Fibroblast of lung (primary cell): Measurements from ENCODE around the gene ZNF385A. TPM values are rescaled to one million over a fixed set of nuclear protein-coding genes. Genes with fewer than 3 reads are reported as not detected.
"Not testable (repeated sequence)": the region's sequence is repeated elsewhere in the genome, so short reads cannot be mapped to it uniquely, and the experiment has no call there.

ENCODE experiments used
- DNase-seq, 2 donors: peaks; one replicate each; pipeline versions ENCODE4 v3.0.0 to v3.0.0-alpha.2; 2010; ENCODE audit warnings: low read depth in 2 of 2
- H2AFZ ChIP-seq: 2 replicates; pipeline ENCODE4 v1.5.1; 2012; ENCODE audit warnings: low read length, control low read depth, inconsistent platforms
- H3K27ac ChIP-seq: 2 replicates; pipeline ENCODE4 v1.5.1; 2011; ENCODE audit warnings: low read length, control low read depth; ENCODE audit not compliant: insufficient read depth
- H3K27me3 ChIP-seq: 2 replicates; pipeline ENCODE4 v1.5.1; 2011; ENCODE audit warnings: mild to moderate bottlenecking, low read length; ENCODE audit not compliant: control insufficient read depth, insufficient read depth
- H3K36me3 ChIP-seq: 2 replicates; pipeline ENCODE4 v1.5.1; 2011; ENCODE audit warnings: low read length; ENCODE audit not compliant: control insufficient read depth, insufficient read depth
- H3K4me1 ChIP-seq: 2 replicates; pipeline ENCODE4 v1.5.1; 2011; ENCODE audit warnings: low read length; ENCODE audit not compliant: control insufficient read depth, insufficient read depth; ENCODE audit errors: extremely low read depth
- H3K4me2 ChIP-seq: 2 replicates; pipeline ENCODE4 v1.5.1; 2011; ENCODE audit warnings: low read length, control low read depth; ENCODE audit not compliant: insufficient read depth; ENCODE audit errors: extremely low read depth
- H3K4me3 ChIP-seq, 4 experiments: fragments of 200-600 bp in 1 of 4; sonication (generic) in 1 of 4; replicated peaks in 1 of 4; 2 replicates each; pipeline ENCODE4 v1.5.1; 2011 to 2016; ENCODE audit warnings: low read length in 4 of 4, low read depth in 3 of 4, mild to moderate bottlenecking in 3 of 4, control low read depth in 2 of 4, inconsistent platforms in 1 of 4, mixed read lengths in 1 of 4; ENCODE audit not compliant: insufficient read depth in 1 of 4; ENCODE audit errors: control extremely low read depth in 1 of 4
- H3K79me2 ChIP-seq: 2 replicates; pipeline ENCODE4 v1.5.1; 2012; ENCODE audit warnings: mild to moderate bottlenecking, low read length, inconsistent platforms; ENCODE audit not compliant: control insufficient read depth, insufficient read depth
- H3K9ac ChIP-seq: 2 replicates; pipeline ENCODE4 v1.5.1; 2011; ENCODE audit warnings: mild to moderate bottlenecking, low read length, control low read depth; ENCODE audit not compliant: insufficient read depth
- H3K9me3 ChIP-seq: 2 replicates; pipeline ENCODE4 v1.5.1; 2012; ENCODE audit warnings: low read depth, low read length; ENCODE audit not compliant: control insufficient read depth, insufficient read depth
- H4K20me1 ChIP-seq: 2 replicates; pipeline ENCODE4 v1.5.1; 2011; ENCODE audit warnings: low read length; ENCODE audit not compliant: control insufficient read depth, insufficient read depth; ENCODE audit errors: extremely low read depth
- CTCF ChIP-seq, 2 donors: IDR thresholded peaks in 1 of 2; conservative IDR thresholded peaks in 1 of 2; 1 replicate in 1 of 2; 2 replicates in 1 of 2; pipeline ENCODE4 v1.5.1; 2011 to 2012; ENCODE audit warnings: low read length in 2 of 2, control low read depth in 1 of 2, inconsistent platforms in 1 of 2, low read depth in 1 of 2, mild to moderate bottlenecking in 1 of 2
- EZH2 ChIP-seq: IDR thresholded peaks from 2 replicates; pipeline ENCODE4 v1.5.1; 2012; ENCODE audit warnings: low read length, control low read depth, mild to moderate bottlenecking; ENCODE audit errors: missing control alignments
- polyA plus RNA-seq, 2 donors: library from polyadenylated mRNA; depleted of rRNA in 1 of 2; stranded (reverse) in 1 of 2; unstranded in 1 of 2; fragments of >200 nt; gene quantifications; 2 replicates each; pipeline ENCODE4 v1.2.1, GENCODE V29; 2011 to 2012; ENCODE audit warnings: missing spikeins in 1 of 2
- total RNA-seq: library from RNA; depleted of rRNA; stranded (reverse); fragments of >200 nt; gene quantifications from 2 replicates; pipeline ENCODE4 v1.2.1, GENCODE V29; 2014

Gene ZNF385A
- total and polyA plus RNA-seq, 2 donors (not counting 1 experiment from before 2014, with no cell fraction given) = 0.69 to 3.3 TPM

GRCh38 chr12:54356228-54356627, 28.3 kb downstream of the ZNF385A start:
- no peaks in the 10 kb centered on the region for H3K36me3 ChIP-seq
- no peak overlapping the region for H3K4me3 ChIP-seq
- H3K9me3 ChIP-seq = no peaks in the 10 kb centered on the region
- H2AFZ ChIP-seq = no peak overlapping the region
- no peak for DNase-seq
- H4K20me1 ChIP-seq = no peaks in the 10 kb centered on the region
- no peaks in the 10 kb centered on the region for H3K27me3 ChIP-seq
- H3K4me2 ChIP-seq = no peak overlapping the region
- no peak overlapping the region for H3K9ac ChIP-seq
- no peaks in the 10 kb centered on the region for H3K79me2 ChIP-seq
- H3K4me1 ChIP-seq = peaks cover 28% of the 10 kb centered on the region
- H3K27ac ChIP-seq = no peak overlapping the region
- TF ChIP-seq CTCF (conservative IDR thresholded peaks at IDR 0.05 in 1 of 2, IDR thresholded peaks at IDR 0.05 in 1 of 2; ENCODE audit: low read depth in 1 of 2, low read length in 2 of 2) (no peak), EZH2 (no peak)

DNA sequence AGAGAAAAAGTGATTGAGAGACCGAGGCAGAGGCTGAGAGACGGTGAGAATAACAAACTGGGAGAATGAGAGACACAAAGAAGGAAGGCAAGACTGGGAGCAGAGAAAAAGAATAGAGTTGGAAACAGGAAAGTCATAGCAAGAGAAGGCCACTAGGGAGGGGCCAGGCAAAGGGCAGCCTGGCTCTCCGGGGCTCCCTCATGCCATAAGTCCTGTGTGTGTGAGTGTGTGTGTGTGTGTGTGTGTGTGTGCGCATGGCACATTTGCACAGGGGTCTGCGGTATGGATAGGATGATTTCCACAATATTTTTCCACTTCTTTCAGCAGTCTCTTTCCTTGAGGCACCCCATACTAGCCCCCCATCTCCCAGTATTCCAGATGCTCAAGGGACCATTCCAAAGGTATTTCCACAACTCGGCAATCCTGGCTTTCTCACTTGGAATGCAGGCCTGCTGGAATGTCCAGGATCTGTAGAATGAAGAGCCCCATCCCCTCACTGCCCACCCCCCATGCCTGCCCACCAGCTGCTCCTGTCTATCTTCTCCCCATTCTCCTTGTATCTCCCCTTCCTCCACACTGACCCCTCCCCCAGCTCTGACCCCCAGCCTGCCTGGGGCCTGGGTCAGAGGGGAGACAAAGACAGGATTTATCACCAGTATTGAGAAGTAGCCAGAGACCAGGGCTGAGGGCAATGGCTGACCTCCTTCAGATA, 29.3 kb downstream of the ZNF385A start:
- H3K36me3 ChIP-seq = peaks cover 3% of the 10 kb centered on the region
- H3K79me2 ChIP-seq = no peaks in the 10 kb centered on the region
- no peaks in the 10 kb centered on the region for H3K9me3 ChIP-seq
- H2AFZ ChIP-seq = no peak overlapping the region
- no peak for DNase-seq
- no peak overlapping the region for H3K9ac ChIP-seq
- H3K27me3 ChIP-seq = no peaks in the 10 kb centered on the region
- no peak overlapping the region for H3K4me3 ChIP-seq
- H3K4me2 ChIP-seq = no peak overlapping the region
- no peak for TF ChIP-seq EZH2
- no peak for TF ChIP-seq CTCF (conservative IDR thresholded peaks at IDR 0.05 in 1 of 2, IDR thresholded peaks at IDR 0.05 in 1 of 2; ENCODE audit: low read depth in 1 of 2, low read length in 2 of 2)
- H4K20me1 ChIP-seq = no peaks in the 10 kb centered on the region
- H3K4me1 ChIP-seq = peaks cover 22% of the 10 kb centered on the region
- no peak overlapping the region for H3K27ac ChIP-seq

- H3K27ac ChIP-seq, H3K9me3 ChIP-seq, H3K27me3 ChIP-seq, H2AFZ ChIP-seq, H3K36me3 ChIP-seq, H3K4me2 ChIP-seq, H3K4me3 ChIP-seq, H4K20me1 ChIP-seq, H3K79me2 ChIP-seq, DNase-seq, H3K9ac ChIP-seq: not testable (repeated sequence)
- H3K4me1 ChIP-seq = peaks cover 18% of the 10 kb centered on the region
Measured at GRCh38 chr12:54354271-54354670, 30.3 kb downstream of the ZNF385A start.
